HG02588 (cell line): ENCODE data around the gene ARR3.
A peak's percentile ranks its signal among the peaks of the same experiment; 100 is the strongest.
"Not testable (repeated sequence)": the region's sequence is repeated elsewhere in the genome, so short reads cannot be mapped to it uniquely, and the experiment has no call there.

Experiments used
- ATAC-seq: cut with Tn5 transposase; IDR thresholded peaks from one replicate; pipeline ENCODE4 v1.9.1; 2021; ENCODE audit warnings: mild to moderate bottlenecking, moderate library complexity; ENCODE audit not compliant: unreplicated experiment

The ARR3 gene

DNA sequence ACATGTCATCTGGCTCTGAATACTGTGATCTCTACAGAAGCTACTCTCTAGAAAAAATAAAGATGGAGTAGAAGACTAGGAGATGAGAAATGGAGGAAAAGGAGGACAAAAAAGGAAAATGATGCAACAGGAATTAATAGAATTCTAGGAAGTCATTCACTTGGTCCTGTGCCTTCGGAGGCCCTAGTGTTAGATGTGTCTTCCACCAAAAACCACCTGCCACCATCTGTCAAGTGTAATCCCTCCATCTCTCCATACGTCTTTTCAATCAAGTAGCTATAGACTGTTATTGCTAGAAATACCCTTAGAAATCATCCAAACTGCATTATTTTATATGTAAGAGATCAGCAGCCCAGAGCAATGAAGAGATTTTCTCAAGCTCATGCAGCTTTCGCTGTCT, 10.9 kb downstream of the ARR3 start:
- ATAC-seq = no peak

DNA sequence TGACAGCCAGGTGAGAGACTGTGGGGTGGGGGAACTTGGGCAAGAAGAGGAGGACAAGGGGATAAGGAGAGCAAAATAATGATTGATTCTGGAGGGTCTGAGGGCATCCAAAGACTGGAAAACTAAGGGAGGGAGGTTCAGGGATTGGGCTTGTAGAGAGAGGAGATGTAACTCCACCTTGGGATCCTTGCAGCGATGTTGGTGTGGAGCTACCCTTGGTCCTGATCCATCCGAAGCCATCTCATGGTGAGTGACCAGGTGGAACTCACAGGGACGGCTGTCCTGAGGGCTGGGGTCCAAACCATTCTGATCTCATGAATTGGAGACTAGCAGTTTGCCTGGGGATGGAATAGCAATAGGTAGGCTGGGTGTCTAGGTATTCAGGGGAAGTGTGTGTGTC, 12.4 kb downstream of the ARR3 start:
- ATAC-seq = no peak

DNA sequence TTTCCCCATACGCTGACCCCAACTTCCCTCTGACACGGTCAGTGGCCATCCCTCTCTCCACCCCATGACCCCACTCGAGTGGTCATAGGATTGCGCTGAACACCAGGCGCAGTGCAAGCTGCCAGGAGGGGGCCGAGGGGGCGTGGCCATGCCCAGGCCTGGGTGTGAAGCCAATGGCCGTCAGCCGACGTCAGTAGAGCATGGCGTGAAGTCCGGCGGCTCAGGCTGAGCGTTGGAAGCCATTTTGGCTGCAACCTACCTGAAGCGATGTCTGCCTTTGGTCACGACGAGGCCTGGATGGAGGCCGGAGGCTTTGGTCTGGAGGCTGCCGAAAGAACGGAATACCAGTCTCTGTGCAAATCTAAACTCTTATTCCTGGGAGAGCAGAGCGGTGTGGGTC, 13.8 kb downstream of the ARR3 start, which contains the start of gene RAB41:
Gene RAB41 (plus strand): TSS at position 222 of the 400 bp plus-strand sequence. CDS start 46 bp downstream, at position 268.
- no peak for ATAC-seq

DNA sequence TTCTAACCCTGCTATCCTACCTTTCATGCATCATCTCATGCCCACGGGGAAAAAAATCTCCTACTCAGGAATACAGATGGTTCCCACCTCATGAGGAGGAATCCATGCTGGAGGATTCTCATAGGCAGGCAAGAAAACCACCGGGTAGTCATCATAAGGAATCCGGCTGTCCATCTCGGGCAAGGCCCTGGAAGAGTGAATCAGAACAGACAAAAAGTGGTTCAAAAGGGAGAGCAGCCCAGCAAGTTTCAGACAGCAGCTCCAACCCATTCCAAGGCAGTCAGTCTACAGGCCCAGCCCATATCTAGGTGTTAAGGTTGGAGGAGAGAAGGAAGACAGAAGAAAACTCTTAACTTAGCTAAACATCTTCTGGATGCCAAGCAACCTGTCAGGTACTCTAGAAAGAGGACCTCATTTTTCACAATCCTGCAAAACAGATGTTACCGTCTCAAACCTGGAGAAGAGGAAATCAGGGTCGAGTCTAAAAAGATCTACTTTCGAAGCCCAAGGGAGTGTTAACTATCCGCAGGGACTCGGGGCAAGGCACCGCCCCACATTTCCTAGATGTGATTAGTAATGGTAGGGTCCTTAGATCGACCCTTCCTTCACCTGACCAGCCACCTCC, 21.1 kb downstream of the ARR3 start:
- no peak for ATAC-seq

DNA sequence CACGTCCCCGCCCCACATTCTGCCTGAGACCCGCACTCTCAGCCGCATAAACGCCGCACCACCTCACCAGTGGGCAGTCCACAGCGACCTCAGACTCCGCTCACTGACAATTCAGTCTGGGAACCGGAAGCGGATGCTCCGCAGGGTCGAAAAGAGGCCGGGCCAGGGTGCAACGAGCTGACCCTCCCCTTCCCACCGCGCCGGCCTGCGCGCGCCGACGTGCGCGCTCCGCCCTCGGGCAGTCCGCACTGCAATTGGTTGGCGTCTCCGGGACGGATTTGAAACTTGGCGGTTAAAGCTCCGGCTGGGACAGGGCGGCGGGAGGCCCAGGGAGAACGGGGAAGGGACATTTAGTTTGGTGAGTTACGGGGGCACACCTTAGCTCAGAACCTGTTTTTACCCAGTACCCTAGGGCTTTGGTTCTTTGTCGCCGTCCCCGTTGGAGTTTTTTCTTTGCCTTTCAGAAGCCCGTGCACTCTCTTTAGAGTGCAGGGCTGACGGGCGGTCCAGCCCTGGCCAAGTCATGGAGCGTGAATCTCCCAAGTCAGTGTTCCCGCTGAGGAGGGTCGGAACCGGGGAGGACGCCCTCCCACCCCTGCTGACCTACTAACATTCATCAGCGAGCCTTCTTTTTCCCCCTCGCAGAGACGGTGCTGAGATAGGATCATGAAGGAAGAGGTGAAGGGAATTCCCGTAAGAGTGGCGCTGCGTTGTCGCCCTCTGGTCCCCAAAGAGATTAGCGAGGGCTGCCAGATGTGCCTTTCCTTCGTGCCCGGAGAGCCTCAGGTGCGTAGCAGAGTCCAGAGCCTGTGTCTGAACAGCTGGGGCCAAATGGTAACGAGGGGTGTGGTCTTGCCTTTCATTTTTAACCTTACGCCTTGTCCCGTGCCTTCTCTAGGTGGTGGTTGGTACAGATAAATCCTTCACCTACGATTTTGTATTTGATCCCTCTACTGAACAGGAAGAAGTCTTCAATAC, 21.9 kb downstream of the ARR3 start, which contains the start of the genes KIF4A and PDZD11:
Gene KIF4A (plus strand): TSS at position 312 of the 978 bp plus-strand sequence. CDS start 355 bp downstream, at position 667.
Gene PDZD11 (minus strand): TSS at position 135 of the 978 bp plus-strand sequence. CDS start 586 bp downstream, outside the sequence.
- peak; percentile 96 for ATAC-seq

DNA sequence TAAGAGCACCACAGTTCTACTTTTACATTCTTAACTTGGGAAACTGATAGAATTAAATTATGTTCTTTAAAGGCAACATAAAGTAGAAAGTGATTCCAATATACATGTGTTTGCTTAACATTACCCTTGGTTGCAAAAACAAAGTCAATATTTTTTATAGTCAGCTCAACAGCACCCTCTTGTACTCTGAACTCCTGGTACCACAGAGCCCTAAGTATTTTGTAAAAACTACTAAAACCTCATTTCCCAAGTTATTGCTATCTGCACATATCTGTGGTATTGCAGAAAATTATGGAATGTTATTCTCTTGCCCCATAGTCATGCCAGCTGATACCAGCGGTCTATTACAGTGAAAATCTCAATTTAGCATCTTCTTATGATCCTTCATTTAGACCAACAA, 24.7 kb downstream of the ARR3 start:
- ATAC-seq = no peak

DNA sequence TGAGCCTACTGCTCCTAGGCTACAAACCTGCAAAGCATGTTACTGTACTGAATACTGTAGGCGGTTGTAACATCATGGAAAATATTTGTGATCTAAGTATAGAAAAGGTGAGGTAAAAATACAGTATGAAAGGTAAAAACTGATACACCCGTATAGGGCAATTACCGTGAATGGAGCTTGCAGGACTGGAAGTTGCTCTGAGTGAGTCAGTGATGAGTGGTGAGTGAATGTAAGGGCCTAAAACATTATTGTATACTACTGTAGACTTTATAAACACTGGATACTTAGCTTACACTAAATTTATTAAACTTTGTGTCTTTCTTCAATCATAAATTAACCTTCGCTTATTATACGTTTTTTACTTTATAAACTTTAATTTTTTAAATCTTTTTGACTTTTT, 25.5 kb downstream of the ARR3 start:
- ATAC-seq = no peak

DNA sequence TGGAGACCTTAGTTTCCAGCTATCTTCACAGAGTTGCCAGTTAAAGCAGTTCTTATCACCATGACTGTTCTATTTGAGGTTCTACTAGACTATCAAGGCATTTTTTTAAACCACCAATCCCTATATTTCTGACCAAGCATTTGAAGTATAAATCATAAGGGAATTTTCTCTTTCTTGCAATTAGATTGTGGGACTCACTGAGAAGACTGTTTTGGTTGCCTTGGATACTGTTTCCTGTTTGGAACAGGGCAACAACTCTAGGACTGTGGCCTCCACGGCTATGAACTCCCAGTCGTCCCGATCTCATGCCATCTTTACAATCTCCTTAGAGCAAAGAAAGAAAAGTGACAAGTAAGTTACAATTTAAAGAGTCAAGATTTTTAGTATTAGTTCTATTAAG, 33.6 kb downstream of the ARR3 start:
- ATAC-seq = no peak

DNA sequence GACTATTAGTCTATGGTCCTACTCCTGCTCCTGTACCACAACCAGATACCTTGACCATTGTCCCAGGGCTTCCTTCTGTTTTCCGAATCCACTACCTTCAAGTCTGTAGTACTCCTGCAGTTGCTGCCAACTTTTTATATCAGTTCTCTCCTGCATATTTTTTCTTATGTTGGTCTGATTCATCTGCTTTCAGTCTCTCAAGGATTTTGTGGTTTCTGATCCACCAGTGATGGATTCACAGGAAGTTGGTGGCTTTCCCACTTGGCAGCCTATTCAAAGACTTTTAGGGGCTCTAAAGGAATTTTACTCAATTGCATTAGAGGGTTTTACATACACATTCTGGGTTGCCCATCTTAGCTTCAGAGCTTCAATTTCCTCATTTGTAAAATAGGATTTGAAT, 45.4 kb downstream of the ARR3 start:
- no peak for ATAC-seq

DNA sequence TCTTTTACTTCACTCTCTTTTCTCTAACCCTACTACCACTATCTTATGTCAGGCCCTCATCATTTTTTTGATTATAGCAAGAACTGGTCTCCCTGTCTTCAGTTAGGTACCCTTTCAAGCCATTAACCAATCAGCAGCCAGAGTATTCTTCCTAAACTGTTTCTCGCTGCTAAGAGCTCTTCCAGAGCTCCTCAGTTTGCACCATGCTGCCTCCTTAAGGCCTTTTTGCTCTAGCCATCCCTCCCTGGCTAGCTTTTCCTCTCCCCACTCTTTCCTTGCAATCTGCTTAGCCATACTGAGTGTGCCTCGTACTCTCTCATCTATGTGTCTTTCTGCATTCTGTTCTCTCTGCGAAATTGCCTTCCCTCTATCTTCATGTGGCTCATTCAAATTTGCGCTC, 54.6 kb downstream of the ARR3 start:
- ATAC-seq = no peak

DNA sequence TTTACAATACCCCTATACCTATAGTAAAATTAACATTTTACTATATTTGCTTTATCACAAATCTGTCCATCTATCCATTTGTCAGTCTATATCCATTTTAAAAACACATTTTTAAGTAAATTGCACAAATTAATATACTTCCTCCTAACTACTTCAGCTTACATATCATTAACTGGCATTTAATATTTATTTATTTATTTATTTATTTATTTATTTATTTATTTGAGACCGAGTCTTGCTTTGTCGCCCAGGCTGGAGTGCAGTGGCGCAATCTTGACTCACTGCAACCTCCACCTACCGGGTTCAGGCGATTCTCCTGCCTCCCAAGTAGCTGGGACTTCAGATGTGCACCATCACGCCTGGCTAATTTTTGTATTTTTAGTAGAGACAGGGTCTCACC, 55.5 kb downstream of the ARR3 start:
- ATAC-seq = not testable (repeated sequence)

DNA sequence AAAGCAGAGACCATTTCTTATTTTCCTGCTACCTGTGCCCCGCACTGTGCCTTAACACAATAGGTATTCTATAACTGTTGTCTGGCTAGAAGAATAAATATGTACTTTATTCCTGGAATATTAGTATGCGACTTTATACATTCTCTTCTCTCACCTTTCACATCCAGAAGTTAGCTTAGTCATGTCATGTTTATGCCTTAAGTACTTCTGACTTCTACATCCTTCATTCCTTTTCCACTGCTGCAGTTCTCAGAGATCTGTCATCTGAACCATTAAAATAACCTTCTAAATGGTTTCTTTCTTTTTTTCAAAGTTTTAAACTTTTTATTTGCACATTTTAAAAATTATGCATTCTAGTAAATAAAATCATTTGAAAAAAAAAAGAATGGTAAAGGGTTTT, 56.2 kb downstream of the ARR3 start:
- ATAC-seq = no peak

DNA sequence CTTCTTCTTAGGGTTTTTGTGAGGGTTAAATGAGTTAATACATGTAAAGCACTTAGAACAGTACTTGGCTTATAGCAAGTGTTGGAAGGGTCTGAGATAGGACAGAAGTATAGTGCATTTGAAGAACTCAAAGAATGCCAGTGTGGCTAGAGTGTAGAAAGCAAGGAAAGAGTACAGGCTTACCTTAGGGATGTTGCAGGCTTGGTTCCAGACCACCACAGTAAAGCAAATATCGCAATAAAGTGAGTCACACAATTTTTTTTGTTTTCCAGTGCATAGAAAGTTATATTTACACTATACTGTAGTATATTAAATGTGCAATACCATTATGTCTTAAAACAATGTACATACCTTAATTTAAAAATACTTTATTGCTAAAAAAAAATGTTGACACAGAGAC, 63.0 kb downstream of the ARR3 start:
- ATAC-seq = no peak
